Stomach (tissue), 4 donors: Measurements from ENCODE around the gene CASP3.

Experiments used
- CTCF ChIP-seq, 7 experiments: fragments of 450-650 bp in 4 of 7; fragments of 200-600 bp in 3 of 7; sonication (generic) in 3 of 7; IDR thresholded peaks; one replicate each; pipeline ENCODE4 v1.5.1; 2016 to 2019; ENCODE audit warnings: antibody characterized with exemption in 7 of 7, control low read depth in 2 of 7, mild to moderate bottlenecking in 1 of 7
- EP300 ChIP-seq: sonication (generic); formaldehyde crosslinking; IDR thresholded peaks from one replicate; pipeline ENCODE4 v1.6.1; 2017; ENCODE audit warnings: antibody characterized with exemption
- POLR2A ChIP-seq, 4 donors: fragments of 450-650 bp; IDR thresholded peaks; one replicate each; pipeline ENCODE4 v1.6.1; 2016; ENCODE audit warnings: antibody characterized with exemption in 4 of 4, control low read depth in 2 of 4, mild to moderate bottlenecking in 1 of 4, moderate library complexity in 1 of 4

- no peak for TF ChIP-seq CTCF (IDR thresholded peaks at IDR 0.05)
- TF ChIP-seq EP300, result no peak
- no peak for TF ChIP-seq POLR2A (IDR thresholded peaks at IDR 0.05)
Observed at GRCh38 chr4:184598753-184599491, 50.3 kb downstream of the CASP3 start.
